ENCODE data around the gene SSBP2.
"Not testable (repeated sequence)": the region's sequence is repeated elsewhere in the genome, so short reads cannot be mapped to it uniquely, and the experiment has no call there.

SSBP2 gene

DNA sequence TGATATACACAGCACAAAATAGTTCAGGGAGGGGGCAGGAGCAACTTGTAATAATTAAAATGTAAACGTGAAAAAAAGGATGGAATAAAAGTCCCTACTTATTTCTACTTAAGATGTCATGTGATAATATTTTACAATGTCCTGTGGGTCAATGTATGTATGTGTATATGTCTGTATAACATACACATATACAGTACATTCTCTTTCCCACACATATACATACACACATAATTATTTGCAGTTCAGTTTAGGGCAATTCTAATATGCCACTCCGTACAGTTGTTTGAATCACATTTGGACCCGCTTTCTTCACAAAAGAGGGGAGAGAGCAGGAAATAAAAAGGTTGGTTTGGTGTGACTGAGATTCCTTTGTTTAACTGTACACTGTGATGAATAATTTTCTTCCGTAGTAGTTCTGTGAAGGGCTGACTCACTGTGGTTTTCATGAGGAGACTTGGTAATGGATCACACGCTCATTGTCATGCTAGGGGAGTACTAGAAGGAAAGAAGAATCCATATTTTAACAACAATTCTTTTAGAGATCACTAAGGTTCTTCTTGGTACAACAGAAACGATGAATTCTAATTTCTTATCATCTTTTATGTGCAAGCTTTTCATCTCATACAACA, 330.7 kb downstream of the SSBP2 start:
- no peak for DNase-seq

- no peak for DNase-seq
Observed at GRCh38 chr5:81418606-81419005, 332.3 kb downstream of the SSBP2 start.

- DNase-seq = no peak
Observed at GRCh38 chr5:81417052-81417451, 333.8 kb downstream of the SSBP2 start.

DNA sequence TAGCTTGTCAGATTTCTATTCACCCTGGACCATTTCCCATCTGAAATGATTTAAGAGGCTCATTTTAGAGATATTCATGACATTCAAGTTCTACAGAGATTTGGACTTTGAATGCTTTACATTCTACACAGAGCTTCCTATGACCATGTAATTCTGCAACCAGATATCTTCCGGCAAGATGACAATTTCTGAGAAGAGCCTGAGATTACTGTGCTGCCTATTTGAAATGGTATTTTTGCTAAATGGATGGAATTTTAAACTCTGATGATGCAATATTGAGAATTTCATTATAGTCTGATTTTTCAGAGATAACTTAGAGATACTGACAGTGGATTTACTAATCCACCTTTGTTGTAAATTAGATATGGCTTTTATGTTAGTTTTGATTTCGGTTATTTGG, 341.0 kb downstream of the SSBP2 start:
- no peak for DNase-seq

GRCh38 chr5:81409361-81409760, 341.5 kb downstream of the SSBP2 start:
- DNase-seq = no peak

- no peak for DNase-seq
Observed at GRCh38 chr5:81408496-81408895, 342.4 kb downstream of the SSBP2 start.

DNA sequence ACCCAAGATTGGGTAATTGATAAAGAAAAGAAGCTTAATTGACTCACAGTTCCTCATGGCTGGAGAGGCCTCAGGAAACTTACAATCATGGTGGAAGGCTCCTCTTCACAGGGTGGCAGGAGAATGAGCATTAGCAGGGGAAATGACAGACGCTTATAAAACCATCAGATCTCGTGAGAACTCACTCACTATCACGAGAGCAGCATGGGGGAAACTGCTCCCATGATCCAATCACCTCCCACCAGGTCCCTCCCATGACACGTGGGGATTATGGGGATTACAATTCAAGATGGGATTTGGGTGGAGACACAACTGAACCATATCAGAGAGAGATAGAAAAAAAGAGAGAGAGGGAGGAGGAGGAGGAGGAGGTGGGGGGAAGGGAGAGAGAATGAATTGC, 343.1 kb downstream of the SSBP2 start:
- DNase-seq = not testable (repeated sequence)

- no peak for DNase-seq
Observed at GRCh38 chr5:81405126-81405891, 345.6 kb downstream of the SSBP2 start.

DNA sequence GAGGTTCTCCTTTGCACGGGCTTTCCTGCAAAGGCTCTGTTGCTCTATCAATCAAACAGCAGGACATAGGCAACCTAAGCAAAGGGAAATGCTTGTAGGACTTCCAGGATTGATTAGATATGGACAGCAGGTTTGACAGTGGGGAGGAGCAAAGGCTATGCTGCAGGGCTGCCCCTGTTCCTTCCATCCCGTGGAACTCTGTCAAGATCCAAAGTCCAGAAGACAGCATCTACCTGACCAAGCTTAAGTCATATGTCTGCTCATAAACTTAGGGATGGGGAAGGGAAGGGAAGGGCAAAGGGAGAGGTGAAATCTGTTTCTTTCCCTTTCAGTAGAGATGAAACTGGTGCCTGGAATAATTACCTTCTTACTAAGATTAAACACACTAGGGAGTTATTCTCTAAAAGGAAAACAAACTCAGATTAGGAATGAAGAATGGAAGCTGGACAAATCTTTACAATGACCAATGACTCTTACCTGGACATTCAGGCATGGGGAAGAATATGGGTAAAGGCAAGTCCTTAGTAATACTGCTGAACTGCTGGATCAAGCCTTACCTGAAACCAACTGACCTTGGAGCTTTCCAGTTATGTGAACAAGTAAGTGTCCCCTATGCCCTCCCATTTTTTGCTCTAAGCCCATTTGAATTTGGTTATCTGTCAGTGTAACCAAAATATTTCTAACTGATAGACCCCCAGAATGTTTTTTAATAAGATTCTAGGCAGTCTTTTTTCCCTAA, 348.5 kb downstream of the SSBP2 start:
- no peak for DNase-seq

GRCh38 chr5:81401266-81401665, 349.6 kb downstream of the SSBP2 start:
- DNase-seq = no peak

DNA sequence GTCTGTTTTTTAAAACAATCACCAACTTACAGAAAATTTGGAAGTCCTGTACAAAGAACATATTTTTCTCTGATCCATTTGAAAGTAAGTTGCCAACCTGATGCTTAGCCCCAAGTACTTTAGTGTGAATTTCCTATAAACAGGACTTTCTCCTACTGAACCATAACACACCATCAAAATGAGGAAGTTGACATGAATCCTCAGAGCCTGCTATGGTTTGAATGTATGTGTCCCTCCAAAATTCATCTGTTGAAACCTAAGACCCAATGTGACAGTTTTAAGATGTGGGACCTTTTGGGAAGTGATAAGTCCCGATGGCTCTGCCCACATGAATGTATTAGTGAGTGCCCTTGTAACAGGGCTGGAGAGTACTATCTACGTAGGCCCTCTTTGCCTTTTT, 350.5 kb downstream of the SSBP2 start:
- DNase-seq = no peak

DNA sequence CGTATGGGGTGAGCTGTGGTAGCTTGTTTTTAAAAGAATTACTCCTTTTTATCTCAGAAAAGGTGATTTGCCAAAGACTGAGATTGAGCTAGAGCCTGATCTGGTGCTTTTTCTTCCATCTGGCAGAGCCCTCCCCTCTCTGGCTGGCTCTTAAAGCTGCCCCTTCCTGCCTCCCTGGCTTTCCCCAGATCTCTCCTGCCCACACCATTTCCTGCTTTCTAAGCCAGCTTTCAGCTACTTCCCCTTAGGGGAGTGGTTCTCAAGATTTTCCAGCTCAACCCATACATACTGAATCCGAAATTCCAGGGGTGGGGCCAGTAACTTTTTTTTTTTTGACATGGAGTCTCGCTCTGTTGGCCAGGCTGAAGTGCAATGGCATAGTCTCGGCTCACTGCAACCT, 352.2 kb downstream of the SSBP2 start:
- no peak for DNase-seq

DNA sequence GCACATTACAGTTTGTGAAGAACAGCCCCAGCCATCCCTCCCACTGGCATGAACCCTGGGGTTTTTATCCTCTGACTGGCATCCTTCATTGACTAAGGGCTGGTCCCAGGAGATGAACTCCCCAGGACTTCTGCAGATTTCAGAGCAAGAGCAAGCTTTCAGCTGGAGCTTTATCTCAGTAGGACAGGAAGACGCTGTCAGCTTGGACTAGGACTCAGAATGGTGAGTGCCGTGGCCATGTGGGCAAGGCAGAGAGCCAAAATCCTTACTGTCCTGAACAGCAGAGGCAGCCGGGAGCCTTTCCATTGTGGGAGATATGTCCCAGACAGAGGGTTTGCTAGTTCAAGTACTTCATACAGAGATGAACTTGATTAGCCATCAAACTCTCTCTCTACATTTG, 353.7 kb downstream of the SSBP2 start:
- no peak for DNase-seq

DNA sequence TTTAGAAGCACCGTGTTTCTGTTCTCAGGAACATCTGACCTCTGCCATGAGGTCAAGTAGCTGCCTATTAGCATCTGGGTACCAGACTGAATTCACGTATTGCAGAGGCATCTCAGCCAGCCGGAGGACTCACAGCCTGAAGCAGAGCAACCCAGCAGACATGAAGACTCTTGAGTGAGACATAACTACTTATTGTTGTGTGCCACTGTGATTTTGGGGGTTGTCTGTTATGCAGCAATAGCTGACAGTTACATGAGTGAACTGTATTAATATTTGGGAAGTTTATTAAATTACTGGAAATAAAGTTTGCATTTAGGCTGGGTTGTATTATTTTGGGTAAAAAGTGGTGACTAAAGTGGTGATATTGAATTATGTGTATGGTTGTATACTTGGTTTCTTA, 355.6 kb downstream of the SSBP2 start:
- DNase-seq = no peak

- DNase-seq = no peak
Observed at GRCh38 chr5:81393783-81394718, 356.8 kb downstream of the SSBP2 start, which contains the start of gene ACOT12. Gene ACOT12 (minus strand): TSS chr5:81394134. CDS start chr5:81394114, 20 bp downstream.

DNA sequence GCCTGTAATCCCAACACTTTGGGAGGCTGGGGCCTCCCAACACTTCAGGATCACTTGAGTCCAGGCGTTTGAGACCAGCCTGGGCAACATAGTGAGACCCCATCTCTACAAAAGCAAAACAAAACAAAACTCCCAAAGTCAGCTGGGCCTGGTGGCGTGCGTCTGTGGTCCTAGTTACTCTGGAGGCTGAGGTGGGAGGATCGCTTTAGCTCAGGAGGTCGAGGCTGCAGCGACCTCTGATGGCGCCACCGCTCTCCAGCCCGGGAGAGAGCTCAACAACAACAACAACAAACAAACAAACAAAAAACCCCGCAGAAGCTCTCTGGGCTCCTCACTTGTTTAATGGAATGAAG, 357.5 kb downstream of the SSBP2 start:
- no peak for DNase-seq

GRCh38 chr5:81389025-81389424, 361.9 kb downstream of the SSBP2 start:
- no peak for DNase-seq

- no peak for DNase-seq
Observed at GRCh38 chr5:81388169-81388568, 362.7 kb downstream of the SSBP2 start.

DNA sequence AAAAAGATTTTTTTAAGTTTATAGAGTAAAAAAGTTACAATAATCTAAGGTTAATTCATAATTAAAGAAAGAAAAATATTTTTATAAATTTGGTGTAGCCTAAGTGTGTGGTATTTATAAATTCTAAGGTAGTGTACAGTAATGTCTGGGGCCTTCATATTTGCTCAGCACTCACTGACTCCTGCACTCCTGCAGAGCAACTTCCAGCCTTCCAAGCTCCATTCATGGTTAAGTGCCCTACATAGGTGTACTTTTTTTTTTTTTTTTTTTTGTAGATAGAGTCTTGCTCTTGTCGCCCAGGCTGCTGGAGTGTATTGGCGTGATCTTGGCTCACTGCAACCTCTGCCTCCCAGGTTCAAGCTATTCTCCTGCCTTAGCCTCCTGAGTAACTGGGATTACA, 367.0 kb downstream of the SSBP2 start:
- DNase-seq = no peak

- DNase-seq = no peak
Observed at GRCh38 chr5:81371354-81371876, 379.5 kb downstream of the SSBP2 start.

DNA sequence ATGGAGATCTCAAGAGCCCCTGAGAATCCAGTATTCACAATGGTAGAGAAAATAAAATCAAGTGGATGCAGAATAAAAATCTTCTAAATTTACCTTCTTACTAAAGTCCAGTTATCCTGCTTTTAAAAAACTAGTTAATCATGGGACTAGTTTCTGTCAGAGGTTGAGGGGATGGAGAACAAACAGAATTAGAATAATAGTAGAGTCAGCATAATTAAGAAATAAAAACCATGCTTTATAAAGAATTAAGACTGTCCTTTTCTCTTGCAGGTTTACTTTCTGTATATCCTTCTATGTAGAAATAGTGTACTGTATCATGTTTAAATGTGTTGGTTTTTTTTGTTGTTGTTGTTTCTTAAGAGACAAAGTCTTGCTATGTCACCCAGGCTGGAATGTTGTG, 380.0 kb downstream of the SSBP2 start:
- DNase-seq = no peak

DNA sequence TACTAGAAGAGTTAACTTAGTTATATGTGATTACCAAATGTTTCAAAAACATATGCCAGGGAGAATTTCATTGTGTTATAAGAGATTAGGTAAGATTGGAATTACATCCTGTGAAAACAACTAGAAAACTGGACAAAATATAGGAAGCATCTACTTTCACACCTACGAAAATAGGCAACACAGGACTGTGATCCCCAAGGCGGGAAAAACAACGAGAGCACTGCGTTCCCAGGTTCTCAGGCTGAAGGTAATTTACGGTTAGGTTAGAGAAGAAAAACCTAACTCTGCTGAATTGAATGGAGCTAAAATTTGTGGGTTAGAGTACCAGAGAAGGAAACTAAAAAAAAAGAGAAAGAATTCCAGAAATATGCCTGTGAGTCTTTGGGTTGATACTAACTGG, 385.4 kb downstream of the SSBP2 start:
- no peak for DNase-seq

All from stimulated activated CD8-positive, alpha-beta memory T cell treated with anti-CD3 and anti-CD28 coated beads, Interleukin-4, amount 100 ng/mL, for 48 hours (primary cell).